Measurements from ENCODE around the gene NEK8. TPM values are rescaled to one million over a fixed set of nuclear protein-coding genes. Genes with fewer than 3 reads are reported as not detected.
A peak's percentile ranks its signal among the peaks of the same experiment; 100 is the strongest.

Gene NEK8
- total RNA-seq, 4 donors from 2014 or later, result 2.8 to 6.0 (median 3.5) TPM

GRCh38 chr17:28700830-28701492, 27.6 kb upstream of the NEK8 start:
- Histone ChIP-seq H3K36me3 (peaks cover 6 to 91% (median 44%) of the 10 kb centered on the region in 3 donors), H3K4me1 (peaks cover 0 to 21% (median 5%) of the 10 kb centered on the region in 4 donors), H3K27ac (peak overlapping the region in 1 of 4 donors; percentile 70), H3K4me3 (no peak overlapping the region), H3K27me3 (no peaks in the 10 kb centered on the region), H3K9me3 (no peaks in the 10 kb centered on the region)
- WGBS, 2 donors, result 84 to 86% methylated on average over 10 of the region's 10 CpGs
- TF ChIP-seq CTCF (IDR thresholded peaks at IDR 0.05) (no peak), POLR2A (IDR thresholded peaks at IDR 0.05) (no peak), EP300 (IDR thresholded peaks at IDR 0.05) (no peak)
- DNase-seq (ENCODE audit: low spot score in 2 of 2), result no peak

DNA sequence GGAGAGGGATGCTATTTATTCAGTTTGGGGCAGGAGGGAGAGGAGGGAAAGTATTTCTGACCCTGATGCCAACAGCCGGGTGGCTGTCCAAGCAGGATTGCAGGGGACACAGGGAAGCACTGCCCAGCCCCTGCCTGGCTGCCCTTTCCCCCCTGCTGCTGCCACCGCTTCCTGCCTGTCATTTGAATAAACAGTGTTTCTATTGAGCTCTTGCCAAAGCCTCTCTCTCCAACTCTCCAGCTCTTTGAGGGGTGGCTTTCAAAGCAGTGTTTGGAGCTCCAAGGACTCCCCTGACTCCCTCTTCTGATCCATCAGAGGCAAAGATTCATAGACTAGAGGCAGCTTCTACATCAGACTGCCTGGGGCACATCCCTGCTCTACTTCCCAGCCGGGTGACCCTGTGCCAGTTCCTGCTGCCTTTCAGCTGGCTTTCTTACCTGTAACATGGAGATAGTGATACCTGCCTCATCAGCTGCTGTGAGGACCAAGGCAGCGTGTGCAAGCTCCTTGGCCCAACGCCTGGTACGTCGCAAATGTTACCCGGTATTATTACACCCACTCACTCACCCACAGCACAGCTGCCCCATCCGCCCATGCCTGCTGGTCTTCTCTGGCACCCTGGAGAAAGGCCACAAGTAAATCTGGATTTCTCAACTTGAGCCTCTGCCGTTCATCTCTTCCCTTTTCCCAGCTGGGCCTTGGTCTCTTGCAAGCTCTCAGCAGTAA, 26.4 kb upstream of the NEK8 start:
- Histone ChIP-seq H3K27me3 (no peaks in the 10 kb centered on the region), H3K36me3 (peaks cover 6 to 79% (median 33%) of the 10 kb centered on the region in 3 donors), H3K4me1 (peaks cover 0 to 21% (median 5%) of the 10 kb centered on the region in 4 donors), H3K9me3 (no peaks in the 10 kb centered on the region), H3K4me3 (no peak overlapping the region), H3K27ac (peak overlapping the region in 2 of 4 donors; percentile 64 to 70)
- TF ChIP-seq POLR2A (IDR thresholded peaks at IDR 0.05) (no peak), EP300 (IDR thresholded peaks at IDR 0.05) (no peak), CTCF (IDR thresholded peaks at IDR 0.05) (no peak)
- 42 to 53% methylated on average over 10 of the region's 10 CpGs for WGBS, 2 donors
- DNase-seq (ENCODE audit: low spot score in 2 of 2), result no peak

- DNase-seq (ENCODE audit: low spot score in 2 of 2), result no peak
- TF ChIP-seq EP300 (IDR thresholded peaks at IDR 0.05), result no peak
- TF ChIP-seq CTCF (IDR thresholded peaks at IDR 0.05), result no peak
- no peak for TF ChIP-seq POLR2A (IDR thresholded peaks at IDR 0.05)
- no peaks in the 10 kb centered on the region for H3K9me3 ChIP-seq
- H3K4me3 ChIP-seq, result no peak overlapping the region
- H3K36me3 ChIP-seq, result peaks cover 6 to 74% (median 29%) of the 10 kb centered on the region in 3 donors
- peak overlapping the region in 2 of 4 donors; percentile 64 to 70 for H3K27ac ChIP-seq
- 32 to 47% methylated on average over 3 of the region's 3 CpGs for WGBS, 2 donors
- H3K27me3 ChIP-seq, result no peaks in the 10 kb centered on the region
- H3K4me1 ChIP-seq, result peaks cover 0 to 21% (median 5%) of the 10 kb centered on the region in 4 donors
These were observed 25.8 kb upstream of the NEK8 start for GRCh38 chr17:28702752-28703150.

GRCh38 chr17:28703552-28704218, 24.9 kb upstream of the NEK8 start:
- peak overlapping the region in 2 of 4 donors; percentile 64 to 70 for H3K27ac ChIP-seq
- WGBS, 2 donors, result 77 to 79% methylated on average over 16 of the region's 16 CpGs
- no peak overlapping the region for H3K4me3 ChIP-seq
- H3K36me3 ChIP-seq, result peaks cover 6 to 64% (median 20%) of the 10 kb centered on the region in 3 donors
- no peak for TF ChIP-seq EP300 (IDR thresholded peaks at IDR 0.05)
- no peak for TF ChIP-seq POLR2A (IDR thresholded peaks at IDR 0.05)
- TF ChIP-seq CTCF (IDR thresholded peaks at IDR 0.05), result no peak
- no peaks in the 10 kb centered on the region for H3K9me3 ChIP-seq
- H3K27me3 ChIP-seq, result no peaks in the 10 kb centered on the region
- no peak for DNase-seq (ENCODE audit: low spot score in 2 of 2)
- H3K4me1 ChIP-seq, result peaks cover 0 to 21% (median 5%) of the 10 kb centered on the region in 4 donors
